Hepatocyte (in vitro differentiated cells): ENCODE data around the gene PLA2G4E. TPM values are rescaled to one million over a fixed set of nuclear protein-coding genes. Genes with fewer than 3 reads are reported as not detected.

ENCODE experiments used
- DNase-seq: peaks from one replicate; pipeline ENCODE4 v3.0.0-alpha.2; 2016; ENCODE audit warnings: low spot score
- H2AFZ ChIP-seq: fragments of 200-600 bp; sonication (generic); 2 replicates; pipeline ENCODE4 v1.6.0; 2016; ENCODE audit warnings: antibody characterized with exemption, mild to moderate bottlenecking
- H3K27ac ChIP-seq: fragments of 200-600 bp; sonication (generic); 2 replicates; pipeline ENCODE4 v1.5.1; 2016; ENCODE audit warnings: mild to moderate bottlenecking
- H3K27me3 ChIP-seq: fragments of 200-600 bp; sonication (generic); 2 replicates; pipeline ENCODE4 v1.6.1; 2016
- H3K36me3 ChIP-seq: fragments of 200-600 bp; sonication (generic); replicated peaks from 2 replicates; pipeline ENCODE4 v1.5.1; 2016; ENCODE audit warnings: low read depth; ENCODE audit not compliant: insufficient read depth
- H3K4me1 ChIP-seq: fragments of 200-600 bp; sonication (generic); 2 replicates; pipeline ENCODE4 v1.5.1; 2016; ENCODE audit warnings: mild to moderate bottlenecking, moderate library complexity; ENCODE audit not compliant: insufficient read depth
- H3K4me2 ChIP-seq: fragments of 200-600 bp; sonication (generic); 2 replicates; pipeline ENCODE4 v1.6.0; 2016
- H3K4me3 ChIP-seq: fragments of 200-600 bp; sonication (generic); 2 replicates; pipeline ENCODE4 v1.5.1; 2016; ENCODE audit warnings: mild to moderate bottlenecking
- H3K79me2 ChIP-seq: fragments of 200-600 bp; sonication (generic); 2 replicates; pipeline ENCODE4 v1.6.0; 2017; ENCODE audit warnings: mild to moderate bottlenecking
- H3K9me2 ChIP-seq: fragments of 200-600 bp; sonication (generic); replicated peaks from 2 replicates; pipeline ENCODE4 v1.6.0; 2017; ENCODE audit warnings: mild to moderate bottlenecking; ENCODE audit not compliant: insufficient read depth
- H3K9me3 ChIP-seq: fragments of 200-600 bp; sonication (generic); 2 replicates; pipeline ENCODE4 v1.5.1; 2016; ENCODE audit warnings: low read depth, mild to moderate bottlenecking
- H4K20me1 ChIP-seq: fragments of 200-600 bp; sonication (generic); 2 replicates; pipeline ENCODE4 v1.6.0; 2016; ENCODE audit warnings: mild to moderate bottlenecking; ENCODE audit not compliant: insufficient read depth, poor library complexity, severe bottlenecking
- EZH2 ChIP-seq: fragments of 200-600 bp; sonication (generic); IDR thresholded peaks from 2 replicates; pipeline ENCODE4 v1.6.1; 2016; ENCODE audit warnings: antibody characterized with exemption, mild to moderate bottlenecking, borderline replicate concordance
- EZH2phosphoT487 ChIP-seq: fragments of 200-600 bp; sonication (generic); IDR thresholded peaks from one replicate; pipeline ENCODE4 v1.6.1; 2018; ENCODE audit warnings: antibody characterized with exemption, mild to moderate bottlenecking, low read depth, moderate library complexity; ENCODE audit not compliant: unreplicated experiment, severe bottlenecking
- WGBS: methylation state at CpG from one replicate; pipeline ENCODE4 v1.1.6; 2016; ENCODE audit warnings: low lambda C conversion rate; ENCODE audit errors: missing lambda C conversion rate; 5-methylcytosine and 5-hydroxymethylcytosine counted together
- polyA plus RNA-seq: library from polyadenylated mRNA; unstranded; fragments of >200 nt; fragmentation: Nextera tagmentation; extraction: Ambion mirVana; gene quantifications from 2 replicates; pipeline ENCODE4 v1.2.1, GENCODE V29; 2016
- total RNA-seq: library from RNA; depleted of rRNA; stranded (reverse); fragments of >200 nt; gene quantifications from 2 replicates; pipeline ENCODE4 v1.2.3, GENCODE V29; 2014
- TF ChIP-seq, protein P1 (sequence below): fragments of 200-600 bp; sonication (generic); IDR thresholded peaks from 2 replicates; pipeline ENCODE4 v1.5.1; 2016; ENCODE audit warnings: antibody characterized with exemption, mild to moderate bottlenecking; ENCODE audit not compliant: poor library complexity

The PLA2G4E gene
- total and polyA plus RNA-seq, 2 experiments from 2014 or later, result 0.07 to 0.54 TPM

- no peaks in the 10 kb centered on the region for H3K36me3 ChIP-seq
- no peaks in the 10 kb centered on the region for H3K4me1 ChIP-seq
- no peak overlapping the region for H3K4me3 ChIP-seq
- DNase-seq, result no peak
- no peaks in the 10 kb centered on the region for H3K27me3 ChIP-seq
- WGBS, result 78% methylated on average over 6 of the region's 6 CpGs
- TF ChIP-seq, protein P1, sequence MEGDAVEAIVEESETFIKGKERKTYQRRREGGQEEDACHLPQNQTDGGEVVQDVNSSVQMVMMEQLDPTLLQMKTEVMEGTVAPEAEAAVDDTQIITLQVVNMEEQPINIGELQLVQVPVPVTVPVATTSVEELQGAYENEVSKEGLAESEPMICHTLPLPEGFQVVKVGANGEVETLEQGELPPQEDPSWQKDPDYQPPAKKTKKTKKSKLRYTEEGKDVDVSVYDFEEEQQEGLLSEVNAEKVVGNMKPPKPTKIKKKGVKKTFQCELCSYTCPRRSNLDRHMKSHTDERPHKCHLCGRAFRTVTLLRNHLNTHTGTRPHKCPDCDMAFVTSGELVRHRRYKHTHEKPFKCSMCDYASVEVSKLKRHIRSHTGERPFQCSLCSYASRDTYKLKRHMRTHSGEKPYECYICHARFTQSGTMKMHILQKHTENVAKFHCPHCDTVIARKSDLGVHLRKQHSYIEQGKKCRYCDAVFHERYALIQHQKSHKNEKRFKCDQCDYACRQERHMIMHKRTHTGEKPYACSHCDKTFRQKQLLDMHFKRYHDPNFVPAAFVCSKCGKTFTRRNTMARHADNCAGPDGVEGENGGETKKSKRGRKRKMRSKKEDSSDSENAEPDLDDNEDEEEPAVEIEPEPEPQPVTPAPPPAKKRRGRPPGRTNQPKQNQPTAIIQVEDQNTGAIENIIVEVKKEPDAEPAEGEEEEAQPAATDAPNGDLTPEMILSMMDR, result no peak
- TF ChIP-seq EZH2 (no peak), EZH2phosphoT487 (no peak)
- no peaks in the 10 kb centered on the region for H3K79me2 ChIP-seq
- H4K20me1 ChIP-seq, result no peaks in the 10 kb centered on the region
- no peaks in the 10 kb centered on the region for H3K9me3 ChIP-seq
- H3K9me2 ChIP-seq, result no peaks in the 10 kb centered on the region
- peak overlapping the region; percentile 34 for H3K27ac ChIP-seq
- no peak overlapping the region for H2AFZ ChIP-seq
- no peak overlapping the region for H3K4me2 ChIP-seq
These were observed 18.5 kb downstream of the PLA2G4E start for GRCh38 chr15:42002333-42002732.

DNA sequence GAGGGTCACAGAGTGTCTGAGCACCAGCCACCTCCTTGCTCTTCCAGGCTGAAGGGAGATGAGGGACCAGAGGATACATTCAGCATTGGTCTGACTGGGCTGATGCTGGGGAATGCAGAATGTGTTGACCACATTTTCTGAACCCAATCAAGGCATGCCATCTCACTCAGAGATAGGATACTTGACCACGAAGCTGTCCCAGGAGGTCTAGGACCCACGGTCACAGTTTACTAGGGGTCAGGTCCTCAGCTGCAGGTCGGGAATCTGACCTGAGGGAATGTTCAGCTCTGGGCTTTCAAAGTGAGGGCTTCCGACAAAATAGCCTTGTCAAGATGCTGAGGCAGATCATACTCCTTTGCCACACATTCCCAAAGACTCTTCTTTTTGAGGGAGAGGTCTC is 19.6 kb downstream of the PLA2G4E start:
- DNase-seq, result no peak
- Histone ChIP-seq H3K4me1 (no peaks in the 10 kb centered on the region), H3K27ac (no peak overlapping the region), H3K36me3 (no peaks in the 10 kb centered on the region), H4K20me1 (no peaks in the 10 kb centered on the region), H2AFZ (no peak overlapping the region), H3K27me3 (no peaks in the 10 kb centered on the region), H3K4me3 (no peak overlapping the region), H3K9me3 (no peaks in the 10 kb centered on the region), H3K79me2 (no peaks in the 10 kb centered on the region), H3K9me2 (no peaks in the 10 kb centered on the region), H3K4me2 (no peak overlapping the region)
- TF ChIP-seq, protein P1, result no peak
- TF ChIP-seq EZH2 (no peak), EZH2phosphoT487 (no peak)
- WGBS, result 74% methylated on average over 4 of the region's 4 CpGs

DNA sequence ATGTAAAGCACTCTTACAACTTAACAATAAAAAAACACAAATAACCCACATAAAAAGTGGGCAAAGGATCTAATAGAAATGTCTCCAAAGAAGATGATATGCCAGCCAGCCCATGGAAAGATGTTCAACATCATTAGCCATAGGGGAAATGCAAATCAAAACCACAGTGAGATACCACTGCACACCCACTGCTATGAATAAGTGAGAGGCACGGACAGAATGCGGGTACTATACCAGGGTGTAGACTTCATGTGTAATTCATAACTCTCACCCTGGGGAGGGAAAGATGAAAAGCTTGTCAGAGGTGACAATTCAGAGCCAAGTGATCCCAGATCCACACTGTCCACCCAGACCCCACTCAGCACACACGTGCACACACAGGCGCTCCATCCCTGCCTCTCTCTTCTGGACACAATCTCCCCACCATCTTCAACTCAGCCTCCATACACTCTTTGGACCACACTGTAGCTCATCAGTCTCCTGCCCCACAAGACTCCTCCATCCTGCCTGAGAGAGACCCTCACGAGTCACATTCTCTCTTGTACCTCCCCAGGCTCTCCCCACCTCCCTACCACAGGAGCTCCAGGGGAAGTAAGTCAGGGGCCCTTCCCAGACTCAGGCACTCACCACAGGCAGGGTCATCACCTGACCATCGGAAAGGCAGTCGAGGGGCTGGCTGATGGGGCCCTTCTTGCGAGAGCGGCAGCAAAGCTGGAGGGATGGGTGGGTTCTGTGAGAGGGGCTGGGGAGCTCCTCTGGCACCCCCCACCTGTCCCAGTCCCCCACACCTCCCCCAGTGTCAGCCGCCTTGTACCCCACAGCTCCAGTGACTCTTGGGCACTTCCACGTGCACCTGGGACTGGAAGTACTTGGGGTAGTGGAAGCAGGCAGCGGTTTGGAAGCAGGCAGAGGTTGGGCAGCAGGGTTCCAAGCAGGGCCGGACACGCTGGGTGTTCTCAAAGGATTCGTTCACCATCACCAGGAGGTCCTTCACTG is 21.3 kb downstream of the PLA2G4E start:
- no peaks in the 10 kb centered on the region for H3K36me3 ChIP-seq
- no peaks in the 10 kb centered on the region for H3K9me3 ChIP-seq
- TF ChIP-seq EZH2phosphoT487 (no peak), EZH2 (no peak)
- TF ChIP-seq, protein P1, result no peak

More for the DNA sequence above, 21.3 kb downstream of the PLA2G4E start:
- Histone ChIP-seq H3K4me3 (no peak overlapping the region), H3K27me3 (no peaks in the 10 kb centered on the region), H4K20me1 (no peaks in the 10 kb centered on the region), H2AFZ (no peak overlapping the region), H3K9me2 (no peaks in the 10 kb centered on the region), H3K79me2 (no peaks in the 10 kb centered on the region), H3K4me2 (no peak overlapping the region), H3K27ac (no peak overlapping the region), H3K4me1 (no peaks in the 10 kb centered on the region)
- WGBS, result 81% methylated on average over 12 of the region's 15 CpGs
- DNase-seq, result no peak
